SK-N-SH (cell line): ENCODE results near the gene CCDC28A. TPM values are rescaled to one million over a fixed set of nuclear protein-coding genes. Genes with fewer than 3 reads are reported as not detected.

Source experiments
- CTCF ChIA-PET: fragments of 300-600, 350-600 bp; formaldehyde crosslinking; extraction: SDS; loops from one replicate; lab custom pipeline; 2021; lab: Yijun Ruan, JAX
- POLR2A ChIA-PET: fragments of 350-600 bp; sonication (Branson Sonifier 250); formaldehyde crosslinking; extraction: SDS; loops from one replicate; lab custom pipeline; 2020; ENCODE audit warnings: antibody characterized with exemption, inconsistent platforms; lab: Yijun Ruan, JAX
- DNase-seq: peaks from one replicate; pipeline ENCODE4 v3.0.0; 2012
- H2AFZ ChIP-seq: fragments of 200-600 bp; sonication (generic); 2 replicates; pipeline ENCODE4 v1.8.1; 2016; ENCODE audit warnings: antibody characterized with exemption, mild to moderate bottlenecking, low read depth
- H3F3A ChIP-seq: fragments of 200-600 bp; sonication (generic); replicated peaks from 2 replicates; pipeline ENCODE3; 2016; ENCODE audit warnings: antibody characterized with exemption, mild to moderate bottlenecking; ENCODE audit not compliant: insufficient read depth
- H3K27ac ChIP-seq, 2 experiments: fragments of 200-500 bp in 1 of 2; fragments of 200-600 bp in 1 of 2; sonication (Bioruptor generic) in 1 of 2; sonication (generic), shearing (Covaris generic) in 1 of 2; 2 replicates each; pipeline versions ENCODE4 v1.5.1 to v1.6.1; 2014 to 2016; ENCODE audit warnings: low read depth in 2 of 2, inconsistent platforms in 1 of 2, low read length in 1 of 2, mild to moderate bottlenecking in 1 of 2, mixed read lengths in 1 of 2
- H3K27me3 ChIP-seq: fragments of 200-600 bp; sonication (generic), shearing (Covaris generic); 2 replicates; pipeline ENCODE4 v1.6.1; 2016; ENCODE audit warnings: mixed run types; ENCODE audit not compliant: insufficient read depth
- H3K36me3 ChIP-seq, 2 experiments: fragments of 200-500 bp in 1 of 2; fragments of 200-600 bp in 1 of 2; sonication (Bioruptor generic) in 1 of 2; sonication (generic) in 1 of 2; replicated peaks in 1 of 2; 2 replicates each; pipeline versions ENCODE3 to v1.5.1; 2014 to 2016; ENCODE audit warnings: low read length in 1 of 2, mild to moderate bottlenecking in 1 of 2; ENCODE audit not compliant: insufficient read depth in 2 of 2, control insufficient read depth in 1 of 2
- H3K4me1 ChIP-seq, 2 experiments: fragments of 200-500 bp in 1 of 2; fragments of 200-600 bp in 1 of 2; sonication (Bioruptor generic) in 1 of 2; sonication (generic), shearing (Covaris generic) in 1 of 2; 2 replicates each; pipeline versions ENCODE4 v1.5.1 to v1.6.1; 2014 to 2016; ENCODE audit warnings: low read depth in 1 of 2, low read length in 1 of 2, mixed run types in 1 of 2; ENCODE audit not compliant: insufficient read depth in 2 of 2, control insufficient read depth in 1 of 2
- H3K4me2 ChIP-seq: fragments of 200-600 bp; sonication (generic), shearing (Covaris generic); 2 replicates; pipeline ENCODE4 v1.6.1; 2017; ENCODE audit warnings: mixed run types
- H3K4me3 ChIP-seq, 2 experiments: fragments of 200-500 bp in 1 of 2; fragments of 200-600 bp in 1 of 2; sonication (Bioruptor generic) in 1 of 2; sonication (generic), shearing (Covaris generic) in 1 of 2; 2 replicates each; pipeline versions ENCODE4 v1.5.1 to v1.8.1; 2014 to 2016; ENCODE audit warnings: low read depth in 2 of 2, inconsistent platforms in 1 of 2, low read length in 1 of 2, mild to moderate bottlenecking in 1 of 2, mixed read lengths in 1 of 2, moderate library complexity in 1 of 2
- H3K79me2 ChIP-seq: fragments of 200-600 bp; sonication (generic); 2 replicates; pipeline ENCODE4 v1.8.1; 2017; ENCODE audit warnings: mild to moderate bottlenecking; ENCODE audit not compliant: insufficient read depth
- H3K9ac ChIP-seq: fragments of 200-600 bp; sonication (generic); 2 replicates; pipeline ENCODE4 v1.6.1; 2017; ENCODE audit warnings: mixed run types
- H3K9me2 ChIP-seq: fragments of 200-600 bp; sonication (generic); 2 replicates; pipeline ENCODE4 v1.6.1; 2017; ENCODE audit warnings: mixed run types
- H3K9me3 ChIP-seq: fragments of 200-600 bp; sonication (generic); 2 replicates; pipeline ENCODE4 v1.6.1; 2017; ENCODE audit warnings: mixed run types, mild to moderate bottlenecking, moderate library complexity
- H4K20me1 ChIP-seq: fragments of 200-600 bp; sonication (generic); 2 replicates; pipeline ENCODE4 v1.6.1; 2017; ENCODE audit warnings: mild to moderate bottlenecking, mixed run types; ENCODE audit not compliant: insufficient read depth
- CTCF ChIP-seq: fragments of 200-600 bp; sonication (generic); IDR thresholded peaks from 2 replicates; pipeline ENCODE4 v1.6.1; 2017; ENCODE audit warnings: antibody characterized with exemption, mild to moderate bottlenecking, moderate library complexity
- ELF1 ChIP-seq: IDR thresholded peaks from 2 replicates; pipeline ENCODE4 v1.4.0; 2012
- EP300 ChIP-seq, 2 experiments: IDR thresholded peaks; 2 replicates each; pipeline versions ENCODE4 v1.4.0 to v1.6.1; 2012; ENCODE audit warnings: borderline replicate concordance in 1 of 2, low read depth in 1 of 2, low read length in 1 of 2
- EZH2phosphoT487 ChIP-seq: fragments of 200-600 bp; sonication (generic); IDR thresholded peaks from 2 replicates; pipeline ENCODE4 v1.6.1; 2017; ENCODE audit warnings: low read depth, mixed run types, mild to moderate bottlenecking, antibody characterized with exemption, moderate library complexity, borderline replicate concordance
- FOSL2 ChIP-seq: IDR thresholded peaks from 2 replicates; pipeline ENCODE4 v1.4.0; 2012; ENCODE audit warnings: low read depth, mild to moderate bottlenecking, moderate library complexity, borderline replicate concordance
- FOXM1 ChIP-seq: IDR thresholded peaks from 2 replicates; pipeline ENCODE4 v1.4.0; 2012; ENCODE audit warnings: low read depth, mild to moderate bottlenecking
- GABPA ChIP-seq: IDR thresholded peaks from 2 replicates; pipeline ENCODE4 v1.4.0; 2012; ENCODE audit warnings: low read depth, mild to moderate bottlenecking
- JUND ChIP-seq: IDR thresholded peaks from 2 replicates; pipeline ENCODE4 v1.4.0; 2012
- MEF2A ChIP-seq: IDR thresholded peaks from 2 replicates; pipeline ENCODE4 v1.4.0; 2012; ENCODE audit warnings: low read depth, borderline replicate concordance
- MXI1 ChIP-seq: IDR thresholded peaks from 2 replicates; pipeline ENCODE4 v1.6.1; 2012; ENCODE audit warnings: mild to moderate bottlenecking, low read depth, low read length, improper control_type of control experiment
- NFIC ChIP-seq: IDR thresholded peaks from 2 replicates; pipeline ENCODE4 v1.4.0; 2012; ENCODE audit warnings: borderline replicate concordance
- REST ChIP-seq: IDR thresholded peaks from 2 replicates; pipeline ENCODE4 v1.6.1; 2012; ENCODE audit warnings: mild to moderate bottlenecking, low read depth, low read length, moderate library complexity
- RXRA ChIP-seq: IDR thresholded peaks from 2 replicates; pipeline ENCODE4 v1.4.0; 2012; ENCODE audit warnings: low read depth, mild to moderate bottlenecking, borderline replicate concordance
- SIN3A ChIP-seq: IDR thresholded peaks from 2 replicates; pipeline ENCODE4 v1.6.1; 2012; ENCODE audit warnings: low read depth, mild to moderate bottlenecking, low read length, moderate library complexity, borderline replicate concordance
- SMC3 ChIP-seq: IDR thresholded peaks from 2 replicates; pipeline ENCODE4 v1.6.1; 2012; ENCODE audit warnings: low read depth, low read length, improper control_type of control experiment
- TAF1 ChIP-seq: IDR thresholded peaks from 2 replicates; pipeline ENCODE4 v1.6.1; 2012; ENCODE audit warnings: low read depth, mild to moderate bottlenecking, low read length, moderate library complexity, borderline replicate concordance
- TCF12 ChIP-seq: IDR thresholded peaks from 2 replicates; pipeline ENCODE4 v1.4.0; 2012
- YY1 ChIP-seq: IDR thresholded peaks from 2 replicates; pipeline ENCODE4 v1.4.0; 2012; ENCODE audit warnings: low read depth, mild to moderate bottlenecking
- WGBS: methylation state at CpG from one replicate; pipeline ENCODE4 v1.1.6; 2017; ENCODE audit warnings: low lambda C conversion rate; 5-methylcytosine and 5-hydroxymethylcytosine counted together
- polyA plus RNA-seq, 3 experiments: library from polyadenylated mRNA; depleted of rRNA; stranded (reverse); fragments of >200 nt; gene quantifications; 2 replicates each; pipeline ENCODE4 v1.2.3, GENCODE V29; 2012

The CCDC28A gene
- polyA plus RNA-seq, 1 of the 3 experiments (the other 2 are of a cell fraction) = 11.4 TPM

DNA sequence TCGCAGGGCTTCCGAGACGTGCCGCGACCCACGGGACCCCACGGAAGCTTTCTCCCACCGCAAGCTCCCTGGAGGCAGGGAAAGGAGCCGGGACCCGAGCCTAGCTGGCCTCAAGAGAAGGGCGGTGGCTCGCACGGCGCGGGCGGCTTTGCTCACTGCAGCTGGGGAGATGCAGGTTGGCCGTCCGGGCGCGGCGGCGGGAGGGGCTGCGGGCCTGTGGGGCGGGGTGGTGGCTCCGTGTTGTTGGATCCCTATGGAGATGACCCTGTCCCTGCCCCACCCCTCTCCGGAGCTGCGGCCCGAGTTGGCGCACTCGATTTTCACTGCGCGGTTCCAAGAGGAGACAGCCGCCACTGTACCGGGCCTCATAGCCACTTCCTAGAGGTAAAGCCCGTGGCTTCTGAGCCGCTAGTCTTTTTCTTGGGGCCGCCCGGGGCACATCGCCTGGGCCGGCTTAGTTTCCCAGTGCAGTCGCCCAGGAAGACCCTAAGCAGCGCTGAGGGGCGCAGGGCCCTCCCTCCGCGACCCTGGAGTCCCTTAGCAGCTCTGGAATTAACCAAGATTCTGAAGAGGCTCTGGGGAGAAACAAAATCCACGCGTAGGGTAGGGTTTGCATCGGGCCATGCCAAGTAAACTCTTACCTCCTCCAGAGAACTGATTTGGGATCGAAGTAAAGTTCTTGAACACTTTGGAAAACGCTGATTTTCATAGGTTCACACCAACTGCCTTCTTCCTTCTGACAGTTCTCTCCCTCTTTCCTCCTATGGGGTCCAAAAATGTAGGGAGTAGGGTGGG is 22.4 kb downstream of the CCDC28A start, which contains the start of gene ECT2L:
Gene ECT2L, plus strand, starts transcription at position 279 of the 795 bp plus-strand sequence. CDS start 17,188 bp downstream, outside the sequence.
- CTCF ChIA-PET = interaction anchor here (0.8 kb wide), 1 partner anchor 314 kb away, joined by 3 read pairs; no protein-coding TSS in a partner anchor
- Histone ChIP-seq H3K27me3 (no peaks in the 10 kb centered on the region), H2AFZ (no peak within 1 kb of the TSS), H3K79me2 (no peaks in the 10 kb centered on the region), H3K4me3 (no peak within 1 kb of the TSS), H3K9me2 (no peaks in the 10 kb centered on the region), H4K20me1 (no peaks in the 10 kb centered on the region), H3K4me1 (no peaks in the 10 kb centered on the region), H3K4me2 (no peak within 1 kb of the TSS), H3K27ac (no peak within 1 kb of the TSS), H3K36me3 (peaks cover 5% of the 10 kb centered on the region in 2 experiments), H3F3A (peaks cover 3% of the 10 kb centered on the region), H3K9me3 (no peaks in the 10 kb centered on the region), H3K9ac (no peak within 1 kb of the TSS)
- peak; percentile 8 for DNase-seq
- POLR2A ChIA-PET = no interaction called here
- no peak for TF ChIP-seq FOXM1
- no peak for TF ChIP-seq SMC3
- no peak for TF ChIP-seq FOSL2
- no peak for TF ChIP-seq MEF2A
- no peak for TF ChIP-seq JUND
- no peak for TF ChIP-seq GABPA
- no peak for TF ChIP-seq YY1
- no peak for TF ChIP-seq ELF1
- WGBS = 88% methylated on average over 26 of the region's 50 CpGs

DNA sequence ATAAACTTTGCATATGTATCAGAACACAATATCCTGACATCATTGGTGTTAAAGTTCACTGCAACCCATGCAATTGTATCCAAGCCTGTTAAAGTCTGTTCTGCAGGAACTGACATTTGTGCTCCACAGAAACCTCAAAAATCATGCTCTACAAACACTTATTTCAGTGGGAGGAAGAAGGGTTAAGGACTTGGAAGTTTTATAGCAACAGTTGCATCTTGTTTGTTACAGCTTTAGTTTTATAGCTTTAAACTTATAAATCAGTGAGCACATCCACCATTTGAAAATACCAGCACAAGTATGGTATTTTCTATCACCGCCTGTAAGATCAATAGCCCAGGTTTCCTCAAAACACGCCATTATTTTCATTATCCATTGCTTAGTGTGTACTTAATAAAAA is 23.2 kb downstream of the CCDC28A start:
- H4K20me1 ChIP-seq = no peaks in the 10 kb centered on the region
- ChIA-PET POLR2A (no interaction called here), CTCF (no interaction called here)
- H2AFZ ChIP-seq = no peak overlapping the region
- H3K27me3 ChIP-seq = no peaks in the 10 kb centered on the region
- no peaks in the 10 kb centered on the region for H3K4me1 ChIP-seq
- no peak for TF ChIP-seq TCF12
- no peak for TF ChIP-seq SIN3A
- no peak for TF ChIP-seq NFIC
- TF ChIP-seq RXRA = no peak
- no peak for TF ChIP-seq EZH2phosphoT487
- no peak for TF ChIP-seq GABPA
- TF ChIP-seq EP300 (IDR thresholded peaks at IDR 0.05; ENCODE audit: borderline replicate concordance in 1 of 2, low read depth in 1 of 2, low read length in 1 of 2) = no peak
- no peak for TF ChIP-seq TAF1
- TF ChIP-seq MXI1 = no peak
- no peak for TF ChIP-seq REST
- TF ChIP-seq CTCF = no peak
- no peak for TF ChIP-seq YY1
- H3K79me2 ChIP-seq = no peaks in the 10 kb centered on the region
- no peak overlapping the region for H3K4me3 ChIP-seq
- peaks cover 1 to 5% of the 10 kb centered on the region in 2 experiments for H3K36me3 ChIP-seq
- no peak overlapping the region for H3K27ac ChIP-seq
- H3K9me3 ChIP-seq = no peaks in the 10 kb centered on the region
- no peak for DNase-seq
- WGBS = 78% methylated on average over 2 of the region's 2 CpGs
- no peak overlapping the region for H3K9ac ChIP-seq
- peaks cover 3% of the 10 kb centered on the region for H3F3A ChIP-seq
- no peaks in the 10 kb centered on the region for H3K9me2 ChIP-seq
- no peak overlapping the region for H3K4me2 ChIP-seq
